WTC11 (cell line): ENCODE results near the gene NPAS3.

Experiments used
- CBFB ChIP-seq: sonication (generic); formaldehyde crosslinking; IDR thresholded peaks from 2 replicates; pipeline ENCODE4 v1.8.1; 2022; ENCODE audit warnings: mild to moderate bottlenecking, low read depth, missing genetic modification reagents
- CTCF ChIP-seq: fragments of 200-600 bp; IDR thresholded peaks from 2 replicates; pipeline ENCODE4 v1.8.0; 2022; ENCODE audit warnings: antibody characterized with exemption
- E2F4 ChIP-seq: sonication (generic); formaldehyde crosslinking; IDR thresholded peaks from 2 replicates; pipeline ENCODE4 v1.8.1; 2022; ENCODE audit warnings: low read depth, mild to moderate bottlenecking, moderate library complexity, missing genetic modification reagents, borderline replicate concordance
- E2F5 ChIP-seq: sonication (generic); formaldehyde crosslinking; IDR thresholded peaks from 2 replicates; pipeline ENCODE4 v1.8.1; 2022; ENCODE audit warnings: mild to moderate bottlenecking, moderate library complexity, missing genetic modification reagents
- ERG ChIP-seq: fragments of 250-450 bp; sonication (Bioruptor Pico); IDR thresholded peaks from 2 replicates; pipeline ENCODE4 v1.8.0; 2021; ENCODE audit warnings: mild to moderate bottlenecking
- JAZF1 ChIP-seq: fragments of 250-450 bp; sonication (Bioruptor Pico); IDR thresholded peaks from 2 replicates; pipeline ENCODE4 v1.9.0; 2021; ENCODE audit warnings: moderate library complexity, mild to moderate bottlenecking, inconsistent platforms
- MAX ChIP-seq: sonication (generic); formaldehyde crosslinking; IDR thresholded peaks from 2 replicates; pipeline ENCODE4 v1.8.0; 2022; ENCODE audit warnings: mild to moderate bottlenecking, missing genetic modification reagents
- PRDM15 ChIP-seq: sonication (generic); formaldehyde crosslinking; IDR thresholded peaks from 2 replicates; pipeline ENCODE4 v1.8.0; 2022; ENCODE audit warnings: missing genetic modification reagents

- TF ChIP-seq JAZF1 (CRISPR knock-in tag) = no peak
- no peak for TF ChIP-seq CTCF
- no peak for TF ChIP-seq E2F5 (CRISPR knock-in tag)
- no peak for TF ChIP-seq MAX (CRISPR knock-in tag)
- no peak for TF ChIP-seq CBFB
- TF ChIP-seq ERG (CRISPR knock-in tag) = no peak
- TF ChIP-seq E2F4 (CRISPR knock-in tag) = no peak
- TF ChIP-seq PRDM15 (CRISPR knock-in tag) = no peak
Measured at GRCh38 chr14:33349871-33350270, 411.2 kb downstream of the NPAS3 start.
